Activated T-helper 1 cell treated with Interleukin-2 at 50 U/mL for 16 hours (primary cell): ENCODE results near the gene GLIS1.

Source experiments
- DNase-seq: peaks from one replicate; pipeline ENCODE4 v3.0.0-alpha.2; 2020; ENCODE audit warnings: low read depth

GLIS1 gene

GRCh38 chr1:53678507-53678906 is 60.5 kb downstream of the GLIS1 start:
- DNase-seq = no peak

- DNase-seq = no peak
Measured at GRCh38 chr1:53678046-53678445, 60.9 kb downstream of the GLIS1 start.

DNA sequence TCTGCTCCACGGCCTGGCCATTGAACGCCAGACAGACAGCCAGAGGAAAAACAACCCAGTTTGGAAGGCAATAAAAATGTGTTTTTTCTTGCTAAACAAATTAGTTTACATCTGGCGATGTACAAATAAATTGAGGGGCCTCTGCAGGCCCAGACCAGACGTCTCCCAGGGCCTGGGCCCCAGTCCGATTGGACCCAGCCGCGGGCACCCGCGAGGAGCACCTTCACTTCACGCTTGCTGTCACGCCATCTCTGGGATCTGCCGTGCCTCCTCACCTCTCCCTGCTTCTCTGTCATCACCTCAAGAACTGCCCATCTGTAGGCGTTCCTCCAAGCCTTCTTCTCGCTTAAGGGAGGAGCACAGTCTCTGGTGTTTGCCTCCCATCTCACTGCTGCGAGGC is 61.5 kb downstream of the GLIS1 start:
- no peak for DNase-seq

- no peak for DNase-seq
Measured at GRCh38 chr1:53672785-53673184, 66.2 kb downstream of the GLIS1 start.

- DNase-seq = no peak
Measured at GRCh38 chr1:53672243-53672642, 66.7 kb downstream of the GLIS1 start.

- DNase-seq = no peak
Measured at GRCh38 chr1:53669621-53670191, 69.3 kb downstream of the GLIS1 start.

GRCh38 chr1:53666566-53666965 is 72.4 kb downstream of the GLIS1 start:
- DNase-seq = no peak

DNA sequence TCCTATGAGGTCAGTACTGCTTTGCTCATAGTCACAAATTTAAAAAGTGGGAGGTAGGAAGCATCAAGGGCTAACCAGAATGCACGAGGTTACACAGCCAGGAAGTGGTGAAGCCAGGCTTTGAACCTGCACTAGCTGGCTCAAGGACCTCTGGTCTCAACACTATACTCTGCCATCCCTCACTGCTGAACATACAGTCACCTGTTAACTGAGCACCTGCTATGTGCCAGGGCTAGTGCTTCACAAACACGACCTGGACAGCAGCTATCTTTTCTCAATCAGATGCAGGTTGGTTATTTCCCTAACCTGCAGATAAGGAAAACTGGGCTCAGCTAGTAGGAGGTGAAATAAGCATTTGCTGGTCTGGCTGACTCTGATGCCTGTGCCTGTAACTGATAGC is 73.0 kb downstream of the GLIS1 start:
- DNase-seq = no peak

- no peak for DNase-seq
Measured at GRCh38 chr1:53663529-53664300, 75.2 kb downstream of the GLIS1 start.

GRCh38 chr1:53662951-53663350 is 76.0 kb downstream of the GLIS1 start:
- no peak for DNase-seq

DNA sequence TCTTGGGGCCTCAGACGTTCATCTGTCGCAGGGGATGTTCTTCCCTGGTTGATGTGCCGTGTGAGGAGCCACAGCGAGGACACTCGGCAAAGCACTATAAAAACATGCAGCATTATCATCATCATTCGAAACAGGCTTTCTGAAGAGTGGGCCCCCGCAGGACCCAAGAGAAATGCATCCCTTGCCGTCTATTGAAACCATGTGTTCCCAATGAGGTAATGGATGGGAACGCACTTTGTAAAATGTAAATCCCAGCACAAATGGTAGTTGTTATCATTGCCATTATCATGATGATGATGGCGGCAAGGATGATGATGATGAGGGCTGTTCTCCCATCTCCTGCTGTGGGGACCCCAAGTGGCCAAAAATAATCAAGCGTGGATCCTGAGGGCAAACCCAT is 76.8 kb downstream of the GLIS1 start:
- no peak for DNase-seq

DNA sequence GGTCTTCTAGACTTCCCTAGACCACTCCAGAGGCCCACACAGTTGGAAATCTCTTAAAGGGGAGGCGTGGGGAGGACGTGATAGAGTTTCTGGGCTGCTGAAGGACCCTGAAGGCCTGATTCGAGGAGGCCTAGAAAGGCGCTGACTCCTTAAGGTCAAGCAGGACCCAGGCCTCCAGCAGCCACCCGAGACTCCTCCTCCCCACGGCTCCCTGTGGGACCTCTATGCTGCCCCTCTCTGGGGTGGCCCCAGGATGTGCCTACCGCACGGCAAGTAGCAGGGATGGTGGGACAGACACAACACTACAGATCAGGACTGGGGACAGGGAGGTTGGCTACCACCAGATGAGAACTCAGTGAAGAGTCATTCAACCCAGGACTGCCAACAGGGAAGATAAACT is 77.5 kb downstream of the GLIS1 start:
- no peak for DNase-seq

GRCh38 chr1:53660666-53661065 is 78.3 kb downstream of the GLIS1 start:
- DNase-seq = no peak

GRCh38 chr1:53659436-53659835 is 79.5 kb downstream of the GLIS1 start:
- DNase-seq = no peak

DNA sequence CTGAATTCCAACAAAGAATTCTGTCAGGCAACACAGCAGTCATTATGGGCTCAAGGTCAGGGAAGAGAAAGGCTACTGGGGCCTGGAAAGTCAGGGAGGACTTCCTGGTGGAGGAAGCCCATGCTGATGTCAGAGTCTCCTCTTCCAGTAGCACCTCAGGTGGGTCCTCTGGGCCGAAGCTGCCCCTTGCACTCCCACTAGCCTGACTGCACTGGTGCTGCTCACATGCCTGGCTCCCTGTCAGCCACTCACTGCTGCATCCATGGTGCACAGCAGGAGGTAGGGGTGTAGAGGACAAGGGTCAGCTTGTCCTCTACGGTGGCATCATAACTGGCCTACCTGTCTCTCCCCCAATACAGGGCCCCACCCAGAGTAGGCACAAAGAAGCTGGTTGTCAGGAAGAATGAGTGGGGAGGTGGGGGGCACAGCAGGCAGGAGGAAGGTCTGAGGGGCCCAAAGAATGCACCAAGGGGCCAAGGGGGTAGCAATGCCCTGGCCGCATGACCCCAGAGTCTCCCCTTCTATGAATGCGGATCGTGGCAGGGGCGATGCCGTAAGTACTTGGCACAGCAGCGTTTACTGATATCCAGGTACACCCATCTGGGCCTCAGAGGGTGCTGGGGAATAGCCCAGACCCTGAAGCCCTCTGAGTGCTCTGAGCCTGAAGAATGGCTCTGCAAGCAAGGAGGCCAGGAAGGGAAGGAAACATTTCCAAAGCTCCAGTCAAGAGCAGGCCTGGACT is 80.3 kb downstream of the GLIS1 start:
- DNase-seq = no peak

- no peak for DNase-seq
Measured at GRCh38 chr1:53657891-53658396, 81.0 kb downstream of the GLIS1 start.

GRCh38 chr1:53657531-53657805 is 81.5 kb downstream of the GLIS1 start:
- no peak for DNase-seq

DNA sequence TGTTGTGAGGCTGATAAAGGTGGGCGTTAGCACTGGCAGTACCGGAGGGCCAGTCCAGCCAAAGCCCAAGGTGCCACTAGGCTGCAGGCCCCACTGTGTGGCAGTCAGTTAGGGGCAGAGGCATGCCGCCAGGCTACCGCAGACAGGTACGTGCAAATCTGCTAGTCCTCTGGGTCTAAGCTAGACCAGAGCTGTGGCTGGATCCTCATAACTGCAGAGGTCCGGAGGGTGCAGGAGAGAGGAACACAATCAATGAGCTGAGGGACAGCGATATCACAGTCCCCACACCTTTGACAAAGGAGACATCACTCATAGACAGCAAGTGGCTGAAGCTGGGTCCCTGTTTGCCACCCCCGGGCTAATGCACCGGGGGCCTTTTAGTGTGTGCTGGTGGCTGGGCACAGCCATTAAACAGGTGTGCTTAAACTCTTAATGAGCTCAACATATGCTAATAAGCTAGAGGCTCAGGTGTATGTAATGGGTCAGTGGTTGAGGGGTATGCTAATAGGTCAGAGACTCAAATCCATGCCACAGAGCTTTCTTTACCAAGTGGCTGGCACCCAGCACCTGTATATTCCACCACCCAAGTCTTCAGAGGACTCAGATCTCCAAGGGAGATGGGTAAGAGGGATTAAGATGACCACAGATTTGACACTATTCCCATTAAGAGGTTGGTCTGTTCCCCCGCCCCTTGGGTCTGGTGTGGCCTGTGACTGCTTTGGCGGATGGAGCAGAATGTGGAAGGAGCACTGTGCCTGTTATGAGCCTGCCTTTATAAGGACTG is 82.0 kb downstream of the GLIS1 start:
- DNase-seq = no peak

GRCh38 chr1:53655931-53656746 is 82.8 kb downstream of the GLIS1 start:
- DNase-seq = no peak

DNA sequence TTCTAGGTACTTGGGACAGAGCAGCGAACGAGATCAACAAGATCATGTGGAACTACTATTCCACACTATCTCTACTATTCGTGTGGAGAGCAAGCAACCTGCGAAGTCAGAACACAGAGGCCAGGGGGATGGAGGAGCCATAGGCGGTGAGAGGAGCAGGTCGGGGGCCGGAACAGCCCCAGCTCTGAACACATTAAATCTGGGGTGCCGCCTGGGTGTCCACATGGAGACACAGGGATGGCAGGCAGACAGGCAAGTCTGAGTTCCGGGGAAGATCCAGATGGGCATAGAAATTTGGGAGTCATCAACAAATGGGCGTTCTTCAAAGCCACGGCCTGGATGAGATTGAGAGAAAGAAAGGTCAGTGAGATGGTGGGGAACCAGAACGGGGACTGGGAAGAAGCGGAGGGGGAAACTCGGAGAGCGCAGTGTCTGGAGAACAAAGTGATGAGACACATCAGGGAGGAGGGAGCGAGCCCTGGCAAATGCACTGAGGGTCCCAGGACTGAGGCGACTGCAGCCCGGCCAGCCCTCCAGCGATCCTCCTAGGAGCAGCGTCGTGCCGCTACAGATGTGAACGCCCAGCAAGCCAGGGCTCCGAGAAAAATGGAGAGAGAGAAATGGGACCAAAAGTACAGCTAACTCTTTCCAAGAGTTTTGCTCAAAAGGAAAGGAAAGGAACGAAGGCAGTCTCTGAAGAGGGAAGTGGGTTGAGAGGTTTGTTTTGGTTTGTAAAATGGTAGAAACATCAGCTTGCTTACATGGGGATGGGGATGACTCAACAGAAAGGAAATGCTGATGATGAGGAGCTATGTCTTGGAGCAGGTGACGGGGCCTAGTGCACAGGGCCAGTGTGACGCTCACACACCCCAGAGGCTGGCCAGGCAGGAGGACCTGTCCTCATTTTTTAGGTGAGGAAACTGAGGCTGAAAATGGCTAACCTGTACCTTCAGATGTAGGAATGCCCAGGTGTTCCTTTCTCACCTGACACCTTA is 84.5 kb downstream of the GLIS1 start:
- DNase-seq = no peak
